Loucy (cell line): ENCODE measurements around the gene TAX1BP1.

Experiments used
- H2AFZ ChIP-seq: fragments of 200-600 bp; sonication (generic); 2 replicates; pipeline ENCODE4 v1.6.0; 2016; ENCODE audit warnings: antibody characterized with exemption, mild to moderate bottlenecking, low read length, moderate library complexity
- H3F3A ChIP-seq: fragments of 200-600 bp; 2 replicates; pipeline ENCODE4 v1.6.0; 2016; ENCODE audit warnings: antibody characterized with exemption, low read depth, mild to moderate bottlenecking
- H3K27me3 ChIP-seq: fragments of 200-600 bp; sonication (generic); 2 replicates; pipeline ENCODE4 v1.6.1; 2014; ENCODE audit warnings: low read length, mild to moderate bottlenecking; ENCODE audit not compliant: insufficient read depth, poor library complexity, severe bottlenecking
- H3K36me3 ChIP-seq: fragments of 200-600 bp; sonication (generic); 2 replicates; pipeline ENCODE4 v1.6.1; 2016; ENCODE audit warnings: low read length; ENCODE audit not compliant: insufficient read depth
- H3K4me1 ChIP-seq: fragments of 200-600 bp; sonication (generic); 2 replicates; pipeline ENCODE4 v1.5.1; 2014; ENCODE audit warnings: low read length, mild to moderate bottlenecking; ENCODE audit not compliant: insufficient read depth, poor library complexity, severe bottlenecking
- H3K4me2 ChIP-seq: fragments of 200-600 bp; sonication (generic); 2 replicates; pipeline ENCODE4 v1.6.0; 2014; ENCODE audit warnings: antibody characterized with exemption, low read length, low read depth, mild to moderate bottlenecking; ENCODE audit not compliant: poor library complexity, severe bottlenecking
- H3K4me3 ChIP-seq: fragments of 200-600 bp; sonication (generic); 2 replicates; pipeline ENCODE4 v1.5.1; 2014; ENCODE audit warnings: low read length, mild to moderate bottlenecking, mixed read lengths; ENCODE audit not compliant: poor library complexity, severe bottlenecking
- H3K79me2 ChIP-seq: fragments of 200-600 bp; sonication (generic); 2 replicates; pipeline ENCODE4 v1.6.1; 2014; ENCODE audit warnings: low read length; ENCODE audit not compliant: insufficient read depth
- H3K9ac ChIP-seq: fragments of 200-600 bp; sonication (generic); 2 replicates; pipeline ENCODE4 v1.6.0; 2014; ENCODE audit warnings: mild to moderate bottlenecking, low read depth, low read length, moderate library complexity; ENCODE audit not compliant: poor library complexity, severe bottlenecking
- H3K9me2 ChIP-seq: fragments of 200-600 bp; sonication (generic); replicated peaks from 2 replicates; pipeline ENCODE4 v1.6.1; 2016; ENCODE audit warnings: low read depth, low read length, mixed read lengths
- H3K9me3 ChIP-seq: fragments of 200-600 bp; sonication (generic); 2 replicates; pipeline ENCODE4 v1.6.1; 2014; ENCODE audit warnings: mild to moderate bottlenecking, antibody characterized with exemption, low read length, low read depth; ENCODE audit not compliant: insufficient read depth
- H4K20me1 ChIP-seq: fragments of 200-600 bp; sonication (generic); 2 replicates; pipeline ENCODE4 v1.6.0; 2014; ENCODE audit warnings: antibody characterized with exemption, low read length, mild to moderate bottlenecking; ENCODE audit not compliant: insufficient read depth, poor library complexity, severe bottlenecking
- CTCF ChIP-seq: fragments of 200-600 bp; sonication (generic); conservative IDR thresholded peaks from 2 replicates; pipeline ENCODE4 v1.5.1; 2014; ENCODE audit warnings: mild to moderate bottlenecking, antibody characterized with exemption, low read length
- EZH2phosphoT487 ChIP-seq: fragments of 200-600 bp; IDR thresholded peaks from 2 replicates; pipeline ENCODE4 v1.6.1; 2018; ENCODE audit warnings: antibody characterized with exemption, mild to moderate bottlenecking, moderate library complexity, borderline replicate concordance

The TAX1BP1 gene

GRCh38 chr7:27868131-27868550 lies 128.2 kb downstream of the TAX1BP1 start:
- Histone ChIP-seq H3K79me2 (no peaks in the 10 kb centered on the region), H3K9me2 (no peaks in the 10 kb centered on the region), H3K9me3 (no peaks in the 10 kb centered on the region), H3K4me2 (no peak overlapping the region), H3K4me3 (no peak overlapping the region), H3K27me3 (no peaks in the 10 kb centered on the region), H2AFZ (no peak overlapping the region), H4K20me1 (no peaks in the 10 kb centered on the region), H3K4me1 (peaks cover 18% of the 10 kb centered on the region), H3K9ac (no peak overlapping the region), H3K36me3 (no peaks in the 10 kb centered on the region), H3F3A (no peaks in the 10 kb centered on the region)
- TF ChIP-seq EZH2phosphoT487 = no peak
- no peak for TF ChIP-seq CTCF

GRCh38 chr7:27869056-27869455 lies 129.1 kb downstream of the TAX1BP1 start:
- H4K20me1 ChIP-seq = no peaks in the 10 kb centered on the region
- H3K27me3 ChIP-seq = no peaks in the 10 kb centered on the region
- H3K36me3 ChIP-seq = no peaks in the 10 kb centered on the region
- no peaks in the 10 kb centered on the region for H3K9me2 ChIP-seq
- peaks cover 18% of the 10 kb centered on the region for H3K4me1 ChIP-seq
- no peaks in the 10 kb centered on the region for H3K9me3 ChIP-seq
- no peak overlapping the region for H3K4me3 ChIP-seq
- H3K9ac ChIP-seq = no peak overlapping the region
- no peaks in the 10 kb centered on the region for H3F3A ChIP-seq
- TF ChIP-seq EZH2phosphoT487 (no peak), CTCF (no peak)
- H3K4me2 ChIP-seq = no peak overlapping the region
- no peaks in the 10 kb centered on the region for H3K79me2 ChIP-seq
- H2AFZ ChIP-seq = no peak overlapping the region

GRCh38 chr7:27870595-27870994 lies 130.6 kb downstream of the TAX1BP1 start:
- TF ChIP-seq EZH2phosphoT487 (no peak), CTCF (no peak)
- peaks cover 18% of the 10 kb centered on the region for H3K4me1 ChIP-seq
- H3K9me3 ChIP-seq = no peaks in the 10 kb centered on the region
- H3K4me2 ChIP-seq = no peak overlapping the region
- H3F3A ChIP-seq = no peaks in the 10 kb centered on the region
- no peak overlapping the region for H3K4me3 ChIP-seq
- H3K27me3 ChIP-seq = no peaks in the 10 kb centered on the region
- H3K36me3 ChIP-seq = no peaks in the 10 kb centered on the region
- H2AFZ ChIP-seq = no peak overlapping the region
- H3K9ac ChIP-seq = no peak overlapping the region
- no peaks in the 10 kb centered on the region for H3K79me2 ChIP-seq
- no peaks in the 10 kb centered on the region for H3K9me2 ChIP-seq
- no peaks in the 10 kb centered on the region for H4K20me1 ChIP-seq
